GM19239 (cell line): ENCODE results near the gene NPDC1.

ENCODE experiments used
- DNase-seq: peaks from one replicate; pipeline ENCODE4 v3.0.0; 2011; ENCODE audit warnings: low spot score; ENCODE audit not compliant: insufficient read length
- FAIRE-seq: peaks from 2 replicates; lab custom pipeline; 2011; peaks lifted over from hg19 to GRCh38; lab: Jason Lieb, UNC

NPDC1 gene

GRCh38 chr9:137028263-137029057 is 17.5 kb downstream of the NPDC1 start:
- peak; percentile 82 for DNase-seq
- FAIRE-seq, result no peak

GRCh38 chr9:137027369-137028262 is 18.4 kb downstream of the NPDC1 start, which contains the start of gene ABCA2:
Gene ABCA2 (minus strand): TSS chr9:137028237. CDS start chr9:137028140, 97 bp downstream.
- DNase-seq (no peak), FAIRE-seq (no peak)

GRCh38 chr9:137026828-137027227 is 19.1 kb downstream of the NPDC1 start:
- DNase-seq, result no peak

GRCh38 chr9:137026384-137026783 is 19.6 kb downstream of the NPDC1 start:
- DNase-seq, result no peak
- no peak for FAIRE-seq

More at GRCh38 chr9:137026828-137027227, 19.1 kb downstream of the NPDC1 start:
- FAIRE-seq, result no peak

DNA sequence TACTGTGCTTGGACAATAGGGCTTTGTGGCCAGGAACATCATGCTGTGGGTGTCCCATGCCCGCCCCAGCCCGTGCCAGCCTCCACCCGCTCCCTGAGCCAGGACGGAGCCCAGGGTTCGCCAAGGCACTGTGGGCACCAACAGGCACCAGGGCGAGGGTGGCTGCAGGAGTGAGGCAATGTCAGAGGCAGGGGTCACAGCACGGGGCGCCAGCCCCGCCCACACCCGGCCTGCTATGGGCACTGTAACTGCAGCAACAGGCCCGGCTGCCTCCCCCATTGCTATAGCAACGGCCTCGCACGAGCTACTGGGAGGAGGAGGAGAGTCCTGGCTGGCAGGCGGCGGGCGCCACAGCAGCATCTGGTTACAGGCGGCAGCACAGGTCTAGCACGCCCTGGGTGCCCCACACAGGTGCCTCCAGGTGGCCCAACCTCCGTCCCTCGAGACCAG is 20.4 kb downstream of the NPDC1 start:
- FAIRE-seq (no peak), DNase-seq (no peak)

DNA sequence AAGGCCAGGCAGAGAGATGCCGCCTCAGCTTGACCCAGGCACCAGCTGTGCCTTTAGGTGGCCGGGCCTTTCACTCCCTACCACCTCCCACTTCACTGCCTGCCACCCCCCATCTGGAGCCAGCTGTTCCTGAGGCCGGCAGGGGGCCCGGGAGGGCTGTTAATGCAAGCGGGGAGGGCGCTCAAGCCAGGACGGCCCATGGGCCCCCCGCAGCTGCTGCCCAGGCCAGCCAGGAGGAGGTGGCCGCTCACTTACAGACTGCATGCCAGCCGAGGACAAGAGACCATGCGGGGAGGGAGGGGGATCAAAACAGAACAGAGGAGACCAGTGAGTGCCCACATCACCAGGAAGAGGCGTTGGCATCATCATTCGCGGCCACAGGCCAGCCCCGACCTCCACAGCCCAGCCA is 22.4 kb downstream of the NPDC1 start:
- DNase-seq, result no peak
- FAIRE-seq, result no peak

- DNase-seq (no peak), FAIRE-seq (no peak)
Measured at GRCh38 chr9:137023157-137023556, 22.8 kb downstream of the NPDC1 start.

GRCh38 chr9:137022662-137023008 is 23.3 kb downstream of the NPDC1 start:
- FAIRE-seq, result no peak

DNA sequence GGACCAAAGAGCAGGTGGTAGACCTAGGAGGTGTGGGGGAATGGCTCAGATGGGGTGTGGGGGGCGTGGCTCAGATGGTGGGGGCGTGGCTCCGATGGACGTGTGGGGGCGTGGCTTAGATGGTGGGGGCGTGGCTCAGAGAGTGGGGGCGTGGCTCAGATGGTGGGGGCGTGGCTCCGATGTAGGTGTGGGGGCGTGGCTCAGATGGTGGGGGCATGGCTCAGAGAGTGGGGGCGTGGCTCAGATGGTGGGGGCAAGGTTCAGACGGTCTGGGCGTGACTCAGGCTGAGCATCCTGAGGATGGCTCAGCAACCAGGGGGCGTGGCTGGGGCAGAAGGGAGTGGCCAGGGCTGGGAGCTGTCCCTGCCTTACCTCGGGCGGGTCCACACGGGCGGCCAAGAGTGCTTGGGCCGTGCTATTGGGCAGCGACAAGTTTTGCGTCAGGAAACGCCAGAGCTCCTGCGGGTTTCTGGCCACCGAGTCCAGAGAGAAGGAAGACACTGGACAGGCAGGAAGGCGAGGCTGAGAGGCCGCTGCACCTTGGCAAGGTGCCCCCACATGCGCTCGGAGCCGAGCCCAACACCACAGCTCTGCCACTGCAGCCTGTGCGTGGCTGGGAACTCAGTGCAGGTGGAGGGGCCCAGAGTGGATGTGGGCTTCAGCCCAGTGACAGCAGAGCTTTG is 23.9 kb downstream of the NPDC1 start:
- DNase-seq (no peak), FAIRE-seq (peak; percentile 77)

More at GRCh38 chr9:137022662-137023008, 23.3 kb downstream of the NPDC1 start:
- DNase-seq, result no peak

DNA sequence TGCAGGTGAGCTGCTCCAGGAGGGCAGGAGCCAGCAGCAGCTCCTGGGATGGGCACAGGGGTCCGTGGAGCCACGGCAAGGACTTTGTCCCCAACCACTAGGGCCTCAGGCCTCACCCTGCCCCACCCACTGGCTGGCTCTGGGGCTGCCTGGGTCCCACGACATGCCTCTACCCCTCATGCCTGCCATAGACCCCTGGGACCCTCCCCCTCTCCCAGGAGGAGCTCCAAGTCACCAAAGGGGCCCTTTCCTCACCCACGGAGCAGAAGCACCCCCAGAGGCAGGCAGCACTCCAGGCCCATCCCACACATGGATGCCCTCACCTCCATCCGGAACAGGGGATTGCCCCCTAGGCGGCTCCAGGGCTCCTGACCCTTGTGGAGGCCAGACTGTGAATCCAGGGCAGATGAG is 24.4 kb downstream of the NPDC1 start:
- DNase-seq (peak; percentile 64), FAIRE-seq (no peak)

DNA sequence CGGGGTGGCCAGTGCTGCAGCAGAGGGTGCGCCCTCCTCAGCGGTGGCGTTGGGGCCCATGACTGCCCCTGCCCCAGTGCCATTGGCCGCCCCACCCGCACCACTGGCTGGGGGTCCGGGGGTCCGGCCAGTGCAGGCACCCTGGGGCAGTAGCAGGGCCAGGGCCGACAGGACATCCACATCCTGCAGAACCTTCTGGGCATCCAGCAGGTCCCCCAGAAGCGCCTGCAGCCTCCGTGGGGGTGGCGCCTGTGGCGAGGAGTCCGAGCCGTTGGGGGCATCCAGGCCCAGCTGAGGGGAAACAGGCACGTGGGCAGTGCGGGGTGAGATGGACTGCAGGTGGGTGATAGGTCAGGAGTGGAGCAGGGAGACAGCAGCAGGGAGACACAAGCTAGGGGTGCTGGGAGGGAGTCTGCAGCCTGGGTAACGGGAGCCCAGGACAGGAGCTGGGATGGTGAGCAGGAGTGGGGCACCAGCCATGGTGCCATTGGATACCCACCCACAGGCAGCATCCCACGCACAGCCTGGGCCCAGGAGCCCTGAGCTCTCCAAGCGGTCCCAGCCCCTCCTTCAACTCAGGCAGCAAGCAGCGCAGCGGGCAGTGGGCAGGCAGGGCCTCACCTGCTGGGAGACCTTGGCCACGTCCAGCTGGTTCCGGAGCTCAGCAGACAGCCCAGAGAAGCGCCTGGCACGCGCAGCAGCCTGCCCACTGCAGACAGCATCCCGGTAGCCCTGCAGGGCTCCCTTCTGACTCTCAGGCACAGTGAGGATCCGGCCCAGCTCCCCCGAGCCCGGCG is 25.0 kb downstream of the NPDC1 start:
- DNase-seq, result no peak
- no peak for FAIRE-seq

GRCh38 chr9:137019891-137020683 is 25.9 kb downstream of the NPDC1 start:
- FAIRE-seq (no peak), DNase-seq (no peak)

GRCh38 chr9:137018761-137019559 is 27.0 kb downstream of the NPDC1 start:
- no peak for DNase-seq
- no peak for FAIRE-seq

GRCh38 chr9:137017791-137018497 is 28.0 kb downstream of the NPDC1 start:
- DNase-seq (no peak), FAIRE-seq (no peak)

DNA sequence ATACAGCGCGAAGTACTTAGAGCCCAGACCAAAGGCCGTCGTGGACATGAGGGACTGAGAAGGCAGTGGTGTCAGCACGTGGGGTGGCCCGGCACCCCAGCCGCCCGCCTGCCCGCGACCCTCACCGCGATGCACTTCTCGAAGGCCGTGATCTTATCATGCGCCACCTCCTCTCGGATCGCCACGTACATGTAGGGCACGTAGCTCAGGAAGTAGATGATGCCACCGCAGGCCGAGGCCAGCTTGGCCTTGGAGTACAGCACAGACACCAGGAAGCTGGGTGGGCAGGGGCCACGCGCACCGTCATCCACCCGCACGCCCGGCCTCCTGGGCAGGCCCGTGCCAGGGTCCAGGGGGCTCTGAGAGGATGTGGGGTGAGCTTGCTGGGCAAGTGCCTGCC is 28.9 kb downstream of the NPDC1 start:
- no peak for DNase-seq

DNA sequence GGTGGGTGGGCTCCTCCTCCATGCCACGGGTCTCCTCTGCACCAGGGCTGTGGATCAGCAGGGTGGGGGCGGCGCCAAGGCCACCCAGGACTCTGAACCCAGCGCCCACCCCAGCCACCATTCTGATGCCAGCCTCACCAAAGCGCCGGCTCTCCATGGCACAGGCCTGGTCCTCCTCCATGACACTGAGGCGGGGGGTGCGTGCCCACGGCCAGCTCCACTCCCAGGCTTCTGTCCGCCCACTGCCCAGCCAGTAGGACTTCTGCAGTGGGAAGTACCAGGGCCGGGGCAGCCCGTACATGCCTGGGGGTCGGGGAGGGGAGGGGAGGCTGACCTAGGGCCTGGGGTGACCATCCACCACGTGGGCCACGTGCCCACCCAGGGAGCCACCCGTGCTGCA is 29.5 kb downstream of the NPDC1 start:
- FAIRE-seq, result no peak
- DNase-seq, result no peak

More for the DNA sequence above, 28.9 kb downstream of the NPDC1 start:
- no peak for FAIRE-seq

DNA sequence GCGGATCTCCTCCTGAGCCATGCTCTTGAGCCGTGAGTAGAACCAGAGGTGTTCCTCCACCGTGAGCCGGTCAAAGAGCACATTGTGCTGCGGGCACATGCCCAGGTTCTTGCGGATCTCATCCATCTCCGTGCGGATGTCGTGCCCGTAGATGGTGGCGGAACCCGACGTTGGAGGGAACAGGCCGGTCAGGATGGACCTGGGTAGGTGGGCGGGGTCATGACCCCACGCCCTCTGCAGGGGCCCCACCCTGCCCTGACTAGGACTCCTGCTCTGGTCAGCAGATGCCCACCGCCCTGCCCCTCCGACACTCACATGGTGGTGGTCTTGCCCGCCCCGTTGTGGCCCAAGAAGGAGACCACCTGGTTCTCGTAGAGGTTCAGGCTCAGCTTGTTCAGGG is 30.0 kb downstream of the NPDC1 start:
- DNase-seq, result no peak
- FAIRE-seq, result no peak

GRCh38 chr9:137015540-137015930 is 30.4 kb downstream of the NPDC1 start:
- FAIRE-seq, result no peak
- no peak for DNase-seq
